Karpas-422 (cell line): ENCODE data around the gene CFAP99. TPM values are rescaled to one million over a fixed set of nuclear protein-coding genes. Genes with fewer than 3 reads are reported as not detected.
"Not testable (repeated sequence)": the region's sequence is repeated elsewhere in the genome, so short reads cannot be mapped to it uniquely, and the experiment has no call there.

Experiments used
- DNase-seq: peaks from one replicate; pipeline ENCODE4 v3.0.0-alpha.2; 2015
- H2AFZ ChIP-seq: fragments of 200-600 bp; sonication (generic); 2 replicates; pipeline ENCODE4 v1.6.1; 2014; ENCODE audit warnings: antibody characterized with exemption, low read length, mixed read lengths
- H3K27ac ChIP-seq: fragments of 200-600 bp; sonication (generic); 2 replicates; pipeline ENCODE4 v1.5.1; 2014; ENCODE audit warnings: mild to moderate bottlenecking, low read length, moderate library complexity
- H3K27me3 ChIP-seq: fragments of 200-600 bp; sonication (generic); 2 replicates; pipeline ENCODE4 v1.6.1; 2014; ENCODE audit warnings: low read length, mixed read lengths
- H3K36me3 ChIP-seq: fragments of 200-600 bp; sonication (generic); 2 replicates; pipeline ENCODE4 v1.6.1; 2014; ENCODE audit warnings: low read length, mixed read lengths; ENCODE audit not compliant: insufficient read depth
- H3K4me1 ChIP-seq: fragments of 200-600 bp; sonication (generic); 2 replicates; pipeline ENCODE4 v1.6.1; 2014; ENCODE audit warnings: mild to moderate bottlenecking, low read length, mixed read lengths
- H3K4me2 ChIP-seq: fragments of 200-600 bp; sonication (generic); 2 replicates; pipeline ENCODE4 v1.6.1; 2014; ENCODE audit warnings: low read length, low read depth, mild to moderate bottlenecking; ENCODE audit not compliant: poor library complexity, severe bottlenecking
- H3K4me3 ChIP-seq: fragments of 200-600 bp; sonication (generic); 2 replicates; pipeline ENCODE4 v1.5.1; 2014; ENCODE audit warnings: mild to moderate bottlenecking, antibody characterized with exemption, low read length, mixed read lengths
- H3K79me2 ChIP-seq: fragments of 200-600 bp; sonication (generic); 2 replicates; pipeline ENCODE4 v1.6.1; 2014; ENCODE audit warnings: mild to moderate bottlenecking, low read length, mixed read lengths
- H3K9ac ChIP-seq: fragments of 200-600 bp; sonication (generic); 2 replicates; pipeline ENCODE4 v1.6.0; 2014; ENCODE audit warnings: low read length
- H3K9me2 ChIP-seq: fragments of 200-600 bp; sonication (generic), shearing (Covaris generic); replicated peaks from 2 replicates; pipeline ENCODE4 v1.6.0; 2014; ENCODE audit warnings: mild to moderate bottlenecking, low read length, moderate library complexity; ENCODE audit not compliant: insufficient read depth
- H3K9me3 ChIP-seq: fragments of 300-700, 200-600 bp; sonication (generic); 2 replicates; pipeline ENCODE4 v1.6.1; 2014; ENCODE audit warnings: low read length, mixed read lengths
- H4K20me1 ChIP-seq: fragments of 200-600 bp; sonication (generic); 2 replicates; pipeline ENCODE4 v1.6.1; 2014; ENCODE audit warnings: mild to moderate bottlenecking, antibody characterized with exemption, low read length, low read depth; ENCODE audit not compliant: insufficient read depth
- total RNA-seq: library from RNA; depleted of rRNA; stranded (reverse); fragments of >200 nt; shearing (Covaris generic); gene quantifications from 2 replicates; pipeline ENCODE4 v1.2.3, GENCODE V29; 2014; ENCODE audit warnings: low replicate concordance

Gene CFAP99
- total RNA-seq, 1 experiment from 2014 or later, result 0.67 TPM

GRCh38 chr4:2426069-2426397 lies 7.3 kb downstream of the CFAP99 start:
- Histone ChIP-seq H3K9me2 (no peaks in the 10 kb centered on the region), H3K4me1 (peaks cover 6% of the 10 kb centered on the region), H3K4me2 (no peak overlapping the region)

GRCh38 chr4:2426711-2427275 lies 8.0 kb downstream of the CFAP99 start:
- Histone ChIP-seq H4K20me1 (no peaks in the 10 kb centered on the region; the same call in 1 of the 2 replicates), H3K27ac (no peak overlapping the region), H3K4me3 (no peak overlapping the region)

More at GRCh38 chr4:2426069-2426397, 7.3 kb downstream of the CFAP99 start:
- H3K9me3 ChIP-seq, result no peaks in the 10 kb centered on the region
- H2AFZ ChIP-seq, result no peak overlapping the region
- no peaks in the 10 kb centered on the region for H3K27me3 ChIP-seq
- no peak overlapping the region for H3K4me3 ChIP-seq
- no peak overlapping the region for H3K9ac ChIP-seq
- no peak for DNase-seq
- no peaks in the 10 kb centered on the region for H3K36me3 ChIP-seq
- H4K20me1 ChIP-seq, result no peaks in the 10 kb centered on the region; the same call in 1 of the 2 replicates
- H3K27ac ChIP-seq, result no peak overlapping the region
- no peaks in the 10 kb centered on the region for H3K79me2 ChIP-seq

GRCh38 chr4:2427383-2428334 lies 8.9 kb downstream of the CFAP99 start:
- H3K27ac ChIP-seq, result no peak overlapping the region
- H3K4me3 ChIP-seq, result no peak overlapping the region
- DNase-seq, result no peak
- no peak overlapping the region for H3K9ac ChIP-seq
- no peaks in the 10 kb centered on the region; the same call in 1 of the 2 replicates for H4K20me1 ChIP-seq
- H3K36me3 ChIP-seq, result no peaks in the 10 kb centered on the region
- H3K9me3 ChIP-seq, result no peaks in the 10 kb centered on the region
- H2AFZ ChIP-seq, result no peak overlapping the region
- no peaks in the 10 kb centered on the region for H3K79me2 ChIP-seq
- no peak overlapping the region for H3K4me2 ChIP-seq
- no peaks in the 10 kb centered on the region for H3K27me3 ChIP-seq
- no peaks in the 10 kb centered on the region for H3K4me1 ChIP-seq
- no peaks in the 10 kb centered on the region for H3K9me2 ChIP-seq

More at GRCh38 chr4:2426711-2427275, 8.0 kb downstream of the CFAP99 start:
- H3K9me2 ChIP-seq, result no peaks in the 10 kb centered on the region
- no peak for DNase-seq
- no peak overlapping the region for H3K9ac ChIP-seq
- H3K9me3 ChIP-seq, result no peaks in the 10 kb centered on the region
- H3K4me2 ChIP-seq, result no peak overlapping the region
- H3K27me3 ChIP-seq, result no peaks in the 10 kb centered on the region
- peaks cover 5% of the 10 kb centered on the region for H3K4me1 ChIP-seq
- H2AFZ ChIP-seq, result no peak overlapping the region
- H3K36me3 ChIP-seq, result no peaks in the 10 kb centered on the region
- no peaks in the 10 kb centered on the region for H3K79me2 ChIP-seq

GRCh38 chr4:2428496-2429213 lies 9.9 kb downstream of the CFAP99 start:
- Histone ChIP-seq H3K9me3 (no peaks in the 10 kb centered on the region), H3K4me2 (no peak overlapping the region), H3K79me2 (no peaks in the 10 kb centered on the region), H3K4me3 (no peak overlapping the region), H3K9me2 (no peaks in the 10 kb centered on the region), H3K27ac (no peak overlapping the region), H4K20me1 (no peaks in the 10 kb centered on the region), H2AFZ (no peak overlapping the region), H3K36me3 (no peaks in the 10 kb centered on the region), H3K27me3 (no peaks in the 10 kb centered on the region), H3K9ac (no peak overlapping the region), H3K4me1 (no peaks in the 10 kb centered on the region)
- no peak for DNase-seq

- not testable (repeated sequence) for H4K20me1 ChIP-seq, DNase-seq, H3K9me3 ChIP-seq
These were observed 11.4 kb downstream of the CFAP99 start for GRCh38 chr4:2429945-2430757.

GRCh38 chr4:2432004-2432403 lies 13.2 kb downstream of the CFAP99 start:
- no peak overlapping the region for H3K27ac ChIP-seq
- H3K79me2 ChIP-seq, result no peaks in the 10 kb centered on the region
- no peaks in the 10 kb centered on the region for H4K20me1 ChIP-seq
- no peak overlapping the region for H2AFZ ChIP-seq
- H3K27me3 ChIP-seq, result no peaks in the 10 kb centered on the region
- no peaks in the 10 kb centered on the region for H3K9me2 ChIP-seq
- H3K4me2 ChIP-seq, result no peak overlapping the region
- no peaks in the 10 kb centered on the region for H3K4me1 ChIP-seq
- no peaks in the 10 kb centered on the region for H3K36me3 ChIP-seq
- H3K9ac ChIP-seq, result no peak overlapping the region
- no peak for DNase-seq
- no peaks in the 10 kb centered on the region for H3K9me3 ChIP-seq
- H3K4me3 ChIP-seq, result no peak overlapping the region

More at GRCh38 chr4:2429945-2430757, 11.4 kb downstream of the CFAP99 start:
- H3K4me1 ChIP-seq, H2AFZ ChIP-seq, H3K79me2 ChIP-seq, H3K9me2 ChIP-seq, H3K27ac ChIP-seq, H3K36me3 ChIP-seq, H3K27me3 ChIP-seq, H3K9ac ChIP-seq, H3K4me3 ChIP-seq, H3K4me2 ChIP-seq: not testable (repeated sequence)

- Histone ChIP-seq H3K36me3 (no peaks in the 10 kb centered on the region), H3K9me3 (no peaks in the 10 kb centered on the region), H2AFZ (no peak overlapping the region), H3K9me2 (no peaks in the 10 kb centered on the region), H3K4me2 (no peak overlapping the region), H3K79me2 (no peaks in the 10 kb centered on the region), H3K27me3 (no peaks in the 10 kb centered on the region), H3K4me3 (no peak overlapping the region), H4K20me1 (no peaks in the 10 kb centered on the region), H3K9ac (no peak overlapping the region), H3K4me1 (no peaks in the 10 kb centered on the region), H3K27ac (no peak overlapping the region)
- DNase-seq, result no peak
These were observed 14.3 kb downstream of the CFAP99 start for GRCh38 chr4:2432991-2433530.
